HFF-Myc (cell line): ENCODE results near the gene ZC3H10.
"Not testable (repeated sequence)": the region's sequence is repeated elsewhere in the genome, so short reads cannot be mapped to it uniquely, and the experiment has no call there.

Experiments used
- DNase-seq: peaks from one replicate; pipeline ENCODE4 v3.0.0-alpha.2; 2011; ENCODE audit warnings: low read depth; ENCODE audit errors: extremely low read depth
- H3K4me3 ChIP-seq: replicated peaks from 2 replicates; pipeline ENCODE4 v1.5.1; 2011; ENCODE audit warnings: low read depth, mild to moderate bottlenecking, control low read depth, low read length
- CTCF ChIP-seq: IDR thresholded peaks from 2 replicates; pipeline ENCODE4 v1.5.1; 2012; ENCODE audit warnings: mild to moderate bottlenecking, low read depth, low read length, control low read depth; ENCODE audit errors: missing control alignments

Gene ZC3H10

GRCh38 chr12:56107242-56107641 is 10.8 kb upstream of the ZC3H10 start:
- no peak for DNase-seq
- H3K4me3 ChIP-seq = peak overlapping the region; percentile 91; the same call in 1 of the 2 replicates
- no peak for TF ChIP-seq CTCF

GRCh38 chr12:56110571-56110970 is 7.5 kb upstream of the ZC3H10 start:
- no peak overlapping the region for H3K4me3 ChIP-seq
- TF ChIP-seq CTCF = no peak
- DNase-seq = no peak

GRCh38 chr12:56114084-56114483 is 4.0 kb upstream of the ZC3H10 start:
- no peak for TF ChIP-seq CTCF
- H3K4me3 ChIP-seq = no peak overlapping the region
- DNase-seq = no peak

GRCh38 chr12:56115329-56115728 is 2.7 kb upstream of the ZC3H10 start:
- TF ChIP-seq CTCF = no peak
- DNase-seq = no peak
- H3K4me3 ChIP-seq = peak overlapping the region; percentile 83

GRCh38 chr12:56116267-56117081 is 1.6 kb upstream of the ZC3H10 start, which contains the start of gene RPL41:
Gene RPL41, plus strand, starts transcription at chr12:56116633.
- no peak for TF ChIP-seq CTCF
- DNase-seq = peak; percentile 86
- peak within 1 kb of the TSS; percentile 83 for H3K4me3 ChIP-seq

- not testable (repeated sequence) for DNase-seq
- H3K4me3 ChIP-seq = peak overlapping the region; percentile 83
These were observed 872 bp upstream of the ZC3H10 start for GRCh38 chr12:56117082-56117706.

- no peak for DNase-seq
- TF ChIP-seq CTCF = no peak
- peak overlapping the region; percentile 83 for H3K4me3 ChIP-seq
These were observed 757 bp downstream of the ZC3H10 start for GRCh38 chr12:56118688-56119357.
